Esophagus squamous epithelium (tissue), 4 donors: ENCODE results near the gene GAL3ST3.

ENCODE experiments used
- POLR2A ChIP-seq, 4 donors: fragments of 450-650 bp; IDR thresholded peaks; one replicate each; pipeline ENCODE4 v1.6.1; 2017; ENCODE audit warnings: antibody characterized with exemption in 4 of 4, mild to moderate bottlenecking in 4 of 4, moderate library complexity in 3 of 4
- TF ChIP-seq, protein P1 (sequence below), 6 experiments: fragments of 450-650 bp in 4 of 6; fragments of 200-600 bp in 2 of 6; sonication (generic) in 2 of 6; IDR thresholded peaks; one replicate each; pipeline ENCODE4 v1.5.1; 2016 to 2019; ENCODE audit warnings: antibody characterized with exemption in 6 of 6, mild to moderate bottlenecking in 4 of 6, moderate library complexity in 4 of 6

DNA sequence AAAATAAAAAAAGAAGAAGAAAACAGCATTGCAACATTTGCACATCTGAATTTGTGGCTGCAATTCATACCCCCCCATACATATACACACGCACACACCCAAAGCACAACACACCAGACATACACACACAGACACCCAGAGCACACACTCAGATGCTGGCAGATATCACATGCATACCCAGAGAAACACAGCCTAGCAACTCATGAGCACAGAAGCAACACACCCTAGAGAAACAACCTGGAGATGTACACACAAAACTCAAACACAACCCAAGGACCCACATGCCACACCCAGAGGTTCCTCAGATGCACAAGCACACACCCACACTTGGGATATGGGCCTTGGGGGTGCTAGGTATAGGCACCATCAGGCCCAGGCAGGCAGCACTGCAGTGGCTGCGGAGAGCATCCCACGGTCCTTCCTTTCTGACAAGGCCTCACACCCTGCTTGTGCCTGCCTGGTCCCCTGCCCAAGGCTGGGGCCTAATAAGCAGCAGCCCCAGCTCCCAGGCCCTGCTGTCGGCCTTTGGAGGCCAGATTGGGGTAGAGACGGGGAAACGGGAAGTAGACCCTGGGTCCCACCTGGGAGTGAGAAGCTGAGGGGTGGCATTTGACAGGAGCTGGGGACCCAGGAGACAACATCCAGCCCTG lies 34.0 kb downstream of the GAL3ST3 start:
- TF ChIP-seq, protein P1, sequence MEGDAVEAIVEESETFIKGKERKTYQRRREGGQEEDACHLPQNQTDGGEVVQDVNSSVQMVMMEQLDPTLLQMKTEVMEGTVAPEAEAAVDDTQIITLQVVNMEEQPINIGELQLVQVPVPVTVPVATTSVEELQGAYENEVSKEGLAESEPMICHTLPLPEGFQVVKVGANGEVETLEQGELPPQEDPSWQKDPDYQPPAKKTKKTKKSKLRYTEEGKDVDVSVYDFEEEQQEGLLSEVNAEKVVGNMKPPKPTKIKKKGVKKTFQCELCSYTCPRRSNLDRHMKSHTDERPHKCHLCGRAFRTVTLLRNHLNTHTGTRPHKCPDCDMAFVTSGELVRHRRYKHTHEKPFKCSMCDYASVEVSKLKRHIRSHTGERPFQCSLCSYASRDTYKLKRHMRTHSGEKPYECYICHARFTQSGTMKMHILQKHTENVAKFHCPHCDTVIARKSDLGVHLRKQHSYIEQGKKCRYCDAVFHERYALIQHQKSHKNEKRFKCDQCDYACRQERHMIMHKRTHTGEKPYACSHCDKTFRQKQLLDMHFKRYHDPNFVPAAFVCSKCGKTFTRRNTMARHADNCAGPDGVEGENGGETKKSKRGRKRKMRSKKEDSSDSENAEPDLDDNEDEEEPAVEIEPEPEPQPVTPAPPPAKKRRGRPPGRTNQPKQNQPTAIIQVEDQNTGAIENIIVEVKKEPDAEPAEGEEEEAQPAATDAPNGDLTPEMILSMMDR (IDR thresholded peaks at IDR 0.05), result no peak
- TF ChIP-seq POLR2A (IDR thresholded peaks at IDR 0.05), result no peak
